AG20443 (cell line): Measurements from ENCODE around the gene NFATC3.

Source experiments
- DNase-seq: peaks from one replicate; pipeline ENCODE4 v3.0.0; 2012; ENCODE audit warnings: low spot score, mixed read lengths

Gene NFATC3

DNA sequence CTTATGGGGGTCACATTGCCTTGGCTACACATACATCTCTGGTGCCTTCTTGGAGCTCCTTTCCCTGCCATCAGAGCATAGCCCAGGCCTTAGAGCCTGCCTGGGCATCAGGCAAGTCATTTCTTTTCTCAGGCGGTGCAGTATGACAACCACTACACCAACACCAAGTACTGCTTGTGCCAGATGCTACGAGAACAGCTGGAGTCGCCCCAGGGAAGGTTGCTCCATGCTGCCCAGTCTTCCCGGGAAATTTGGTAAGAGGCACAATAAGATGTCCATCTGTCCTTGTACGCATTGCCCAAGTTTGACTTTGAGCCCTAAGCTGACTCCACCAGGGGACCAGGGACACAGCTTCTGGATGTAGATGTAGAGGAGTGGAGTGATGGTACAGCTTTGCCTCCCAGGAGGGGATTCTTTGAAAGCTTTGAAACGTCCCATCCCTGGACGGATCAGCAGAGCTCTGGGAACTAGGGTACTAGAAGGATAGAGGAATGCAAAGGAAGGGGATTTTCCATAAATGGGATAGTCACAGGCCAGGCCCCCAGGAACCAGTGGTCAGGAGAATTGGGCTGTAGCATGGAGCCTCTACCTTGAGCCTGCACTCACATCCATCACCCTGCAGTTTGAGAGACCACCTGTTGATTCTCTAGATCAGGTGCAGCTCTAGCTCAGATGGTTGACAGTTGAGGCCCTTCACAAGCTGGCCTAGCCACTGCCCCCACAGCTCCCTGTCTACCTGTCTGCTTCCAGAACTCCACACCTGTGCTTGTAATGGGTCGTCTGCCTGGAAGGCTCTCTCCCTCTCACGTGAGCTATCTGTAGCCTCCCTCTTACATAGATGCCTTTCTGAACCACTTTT lies 11.0 kb upstream of the NFATC3 start:
- no peak for DNase-seq

DNA sequence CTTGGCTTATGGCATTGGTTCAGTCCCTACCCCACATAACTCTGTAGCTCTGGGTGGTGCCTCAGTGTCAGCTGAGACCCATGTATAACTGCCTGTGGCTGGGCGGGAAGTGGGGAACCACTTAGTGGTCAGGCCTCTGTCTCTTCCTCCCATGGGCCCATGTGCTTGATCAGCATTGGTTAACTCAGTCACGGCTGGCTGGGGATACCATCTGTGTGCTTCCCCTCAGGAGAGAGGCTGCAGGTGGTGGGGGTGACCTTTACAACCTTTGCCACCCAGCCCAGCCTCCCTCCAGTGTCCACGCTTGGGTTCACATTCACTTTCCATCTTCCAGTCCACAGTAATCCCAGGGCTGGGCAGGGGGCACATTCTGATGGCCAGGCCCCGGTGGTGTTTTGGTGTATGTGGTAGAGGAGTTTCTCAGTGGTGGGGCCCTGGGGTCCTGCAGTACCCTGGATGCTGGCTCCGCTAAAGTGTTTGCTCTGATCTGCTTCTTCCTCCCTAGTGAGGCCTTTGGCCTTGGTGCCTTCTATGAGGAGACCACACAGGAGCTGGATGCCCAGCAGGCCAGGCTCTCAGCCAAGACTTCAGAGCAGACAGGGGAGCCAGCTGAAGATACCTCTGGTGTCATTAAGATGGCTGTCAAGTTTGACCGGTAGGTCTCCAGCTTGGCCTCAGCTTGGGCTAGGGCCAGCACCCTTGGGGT lies 10.2 kb upstream of the NFATC3 start:
- DNase-seq, result no peak

DNA sequence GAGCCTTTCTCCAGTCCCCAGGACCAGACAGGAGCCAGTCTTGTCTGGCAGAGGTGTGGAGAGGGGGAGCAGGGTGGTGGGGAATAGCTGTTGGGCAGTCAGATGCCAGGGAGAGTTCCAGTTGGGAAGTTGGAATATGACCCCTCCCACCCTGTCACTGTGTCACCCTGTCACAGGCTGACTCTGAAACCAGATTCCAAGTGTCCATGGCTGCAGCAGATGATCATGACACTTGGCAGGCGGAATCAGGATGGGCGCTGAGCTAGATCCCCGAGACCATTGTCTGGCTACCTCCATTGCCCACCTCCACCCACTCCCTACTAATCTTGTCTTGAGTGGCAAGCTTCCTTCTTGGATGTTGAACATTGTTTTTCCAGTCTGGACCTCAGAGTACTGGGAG lies 9.2 kb upstream of the NFATC3 start:
- no peak for DNase-seq

DNA sequence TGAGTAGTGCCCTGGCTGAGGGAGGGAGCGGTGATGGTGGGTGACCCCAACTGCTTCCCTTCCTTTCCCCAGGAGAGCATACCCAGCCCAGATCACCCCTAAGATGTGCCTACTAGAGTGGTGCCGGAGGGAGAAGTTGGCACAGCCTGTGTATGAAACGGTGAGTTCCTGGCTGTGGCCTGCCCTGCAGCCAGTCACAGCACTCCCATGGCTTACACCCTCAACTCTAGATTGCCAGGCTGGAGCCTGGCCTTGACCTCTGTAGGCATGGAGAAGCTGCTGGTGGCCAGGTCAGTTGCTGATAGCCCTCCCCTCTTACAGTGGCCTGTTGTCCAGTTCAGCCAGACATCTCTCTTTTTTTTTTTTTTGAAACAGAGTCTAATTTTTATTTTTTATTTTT lies 8.6 kb upstream of the NFATC3 start:
- no peak for DNase-seq

GRCh38 chr16:68077866-68078700 lies 7.1 kb upstream of the NFATC3 start:
- DNase-seq, result no peak

DNA sequence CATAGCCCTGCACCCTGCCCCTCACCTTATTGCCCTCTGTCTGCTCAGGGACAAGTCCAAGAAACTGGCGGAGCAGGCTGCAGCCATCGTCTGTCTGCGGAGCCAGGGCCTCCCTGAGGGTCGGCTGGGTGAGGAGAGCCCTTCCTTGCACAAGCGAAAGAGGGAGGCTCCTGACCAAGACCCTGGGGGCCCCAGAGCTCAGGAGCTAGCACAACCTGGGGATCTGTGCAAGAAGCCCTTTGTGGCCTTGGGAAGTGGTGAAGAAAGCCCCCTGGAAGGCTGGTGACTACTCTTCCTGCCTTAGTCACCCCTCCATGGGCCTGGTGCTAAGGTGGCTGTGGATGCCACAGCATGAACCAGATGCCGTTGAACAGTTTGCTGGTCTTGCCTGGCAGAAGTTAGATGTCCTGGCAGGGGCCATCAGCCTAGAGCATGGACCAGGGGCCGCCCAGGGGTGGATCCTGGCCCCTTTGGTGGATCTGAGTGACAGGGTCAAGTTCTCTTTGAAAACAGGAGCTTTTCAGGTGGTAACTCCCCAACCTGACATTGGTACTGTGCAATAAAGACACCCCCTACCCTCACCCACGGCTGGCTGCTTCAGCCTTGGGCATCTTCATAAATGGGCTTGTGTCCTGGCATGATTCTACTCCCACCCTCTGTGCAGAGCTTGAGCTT lies 6.3 kb upstream of the NFATC3 start:
- DNase-seq, result no peak

GRCh38 chr16:68079376-68079625 lies 5.9 kb upstream of the NFATC3 start:
- no peak for DNase-seq

- DNase-seq, result peak; percentile 34
Measured at GRCh38 chr16:68079626-68080344, 5.4 kb upstream of the NFATC3 start.

DNA sequence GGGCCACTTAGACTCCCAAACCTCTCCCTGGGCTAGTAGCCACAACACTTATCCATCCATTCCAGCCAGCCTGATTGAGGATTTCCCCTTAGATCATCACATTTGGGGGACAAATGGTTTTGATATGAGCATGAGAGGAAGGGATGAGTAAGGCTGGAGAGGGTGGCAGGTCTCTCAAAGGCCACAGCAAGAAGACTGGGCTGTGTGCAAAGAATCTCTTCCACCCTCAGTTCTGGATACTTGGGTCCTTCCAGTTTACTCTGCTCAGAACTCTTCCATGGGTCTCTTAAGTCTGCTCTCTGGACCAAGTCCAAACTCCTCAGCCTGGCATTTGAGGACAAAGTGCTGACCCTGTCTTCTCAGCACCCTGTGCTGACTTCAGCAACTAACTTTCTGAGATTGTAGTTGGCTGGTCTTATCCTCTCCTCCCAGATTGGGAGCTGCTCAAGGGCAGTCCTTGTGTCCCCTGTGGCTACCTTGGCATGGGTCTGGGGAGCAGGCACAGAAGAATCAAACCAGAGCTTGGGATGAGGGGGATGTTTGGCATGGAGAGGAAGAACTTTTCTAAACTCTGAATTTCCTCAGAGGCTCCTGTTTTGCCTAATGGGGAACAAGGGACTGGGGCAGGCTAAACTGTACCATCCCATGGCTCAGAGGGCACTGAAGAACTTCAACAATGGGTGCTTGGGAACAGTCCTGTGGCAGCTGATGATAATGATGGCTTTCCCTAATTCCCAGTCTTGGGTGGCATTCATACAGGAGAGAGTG lies 3.1 kb upstream of the NFATC3 start:
- peak; percentile 9 for DNase-seq

DNA sequence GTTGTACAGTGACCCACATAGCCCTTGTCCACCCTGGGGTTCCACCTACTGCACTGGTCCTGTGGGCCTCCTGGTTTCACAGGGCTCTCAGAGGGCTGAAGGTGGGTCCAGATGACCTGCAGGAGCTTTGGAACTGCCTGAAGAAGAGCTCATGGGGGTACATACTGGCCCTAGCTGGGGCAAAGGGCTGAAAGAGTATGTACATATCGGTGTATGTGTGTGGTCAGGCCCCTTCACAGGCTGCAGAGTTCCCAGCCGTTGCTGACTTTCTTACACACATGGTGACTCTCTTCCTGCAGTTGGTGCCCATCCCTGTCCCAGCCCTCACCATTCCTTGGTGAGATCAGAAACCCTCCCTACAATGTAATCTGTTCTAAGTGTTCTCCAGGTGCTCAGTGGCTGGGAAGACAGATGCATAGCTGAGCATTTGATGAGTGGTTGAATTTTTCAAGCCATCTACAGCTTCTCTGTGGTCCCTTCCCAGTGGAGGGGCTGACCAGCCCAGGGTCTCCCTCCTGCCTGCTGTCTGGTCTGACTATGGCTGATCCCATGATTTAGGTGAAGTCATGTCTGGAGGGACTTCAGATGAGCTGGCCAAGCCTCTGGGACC lies 2.4 kb upstream of the NFATC3 start:
- DNase-seq, result no peak

- DNase-seq, result no peak
Measured at GRCh38 chr16:68083239-68083781, 1.9 kb upstream of the NFATC3 start.

GRCh38 chr16:68083861-68084503 lies 1.2 kb upstream of the NFATC3 start:
- DNase-seq, result peak; percentile 46

DNA sequence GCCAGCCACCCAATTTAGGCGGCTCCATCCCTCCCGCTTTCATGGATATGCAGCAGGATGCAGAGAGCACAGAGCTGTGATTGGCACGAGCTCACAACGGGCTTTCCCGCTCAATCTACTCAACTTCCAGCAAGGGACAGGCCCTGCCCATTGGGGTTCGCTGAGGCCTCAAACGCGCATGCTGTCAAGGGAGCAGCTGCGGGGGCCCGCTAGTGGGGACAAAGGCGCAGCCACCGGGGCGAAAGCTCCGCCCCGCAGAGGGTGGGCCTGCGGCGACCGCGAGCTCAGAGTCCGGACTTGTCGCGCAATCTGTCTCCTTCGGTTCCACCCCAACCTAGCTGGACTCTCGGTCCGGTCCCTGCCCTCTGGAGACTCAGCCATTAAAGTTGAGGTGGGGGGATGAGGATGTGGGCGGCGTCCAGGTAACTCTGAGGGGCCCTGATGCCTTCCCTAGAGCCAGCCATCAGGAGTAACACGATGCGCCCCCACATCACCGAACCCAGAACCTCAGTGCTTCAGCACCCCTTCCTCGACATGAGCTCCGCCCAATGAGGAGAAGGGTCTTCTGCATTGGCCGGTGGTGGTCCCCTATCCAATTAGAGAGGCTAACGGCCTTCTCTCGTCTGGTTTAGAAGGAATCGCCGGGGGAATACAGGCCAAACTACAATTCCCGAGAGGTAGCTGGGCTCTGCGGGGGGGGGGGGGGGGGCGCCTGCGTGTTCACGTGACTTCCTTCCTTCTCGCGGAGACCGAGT lies 489 bp upstream of the NFATC3 start:
- peak; percentile 89 for DNase-seq

DNA sequence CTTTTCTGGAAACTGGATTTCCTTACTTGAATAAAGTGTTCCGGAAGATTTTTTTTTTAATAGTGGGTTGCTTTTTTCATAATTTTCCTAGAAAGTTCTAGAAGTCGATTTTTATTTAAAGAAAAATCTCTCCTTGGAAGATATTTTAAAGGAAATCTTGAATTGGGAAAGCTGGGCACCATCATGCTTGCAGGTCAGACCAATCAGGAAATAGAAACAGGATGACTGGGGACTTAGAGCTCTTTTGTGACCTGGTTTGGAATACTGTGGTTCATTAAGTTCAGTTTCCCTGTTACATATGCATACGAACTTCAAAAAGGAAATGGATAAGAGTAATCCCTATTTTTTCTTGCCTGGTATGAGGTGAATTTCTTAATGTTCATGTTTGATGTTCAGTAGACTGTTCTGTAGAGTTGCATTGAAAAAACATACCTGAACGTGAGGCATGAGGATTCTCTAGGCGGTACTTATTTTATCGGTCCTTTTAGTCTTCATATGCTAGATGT lies 1.2 kb downstream of the NFATC3 start:
- peak; percentile 35 for DNase-seq

GRCh38 chr16:68086860-68087268 lies 1.7 kb downstream of the NFATC3 start:
- DNase-seq, result no peak

DNA sequence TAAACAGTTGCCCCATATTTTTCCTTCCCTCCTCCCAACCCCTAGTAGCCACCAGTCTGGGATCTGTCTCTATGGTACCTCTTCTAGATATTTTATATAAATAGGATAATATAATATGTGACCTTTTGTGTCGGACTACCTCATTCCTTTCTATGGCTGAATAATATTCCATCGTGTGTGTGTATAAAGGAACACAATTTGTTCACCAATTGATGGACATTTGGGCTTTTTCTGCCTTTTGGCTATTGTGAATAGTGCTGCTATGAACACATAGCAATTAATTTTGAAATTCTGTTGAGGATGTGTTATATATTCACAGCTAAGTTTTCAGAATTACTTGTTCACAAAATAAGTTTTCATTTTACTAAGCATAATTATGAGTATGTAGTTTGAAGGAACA lies 2.5 kb downstream of the NFATC3 start:
- no peak for DNase-seq

- DNase-seq, result no peak
Measured at GRCh38 chr16:68088130-68088972, 3.2 kb downstream of the NFATC3 start.

DNA sequence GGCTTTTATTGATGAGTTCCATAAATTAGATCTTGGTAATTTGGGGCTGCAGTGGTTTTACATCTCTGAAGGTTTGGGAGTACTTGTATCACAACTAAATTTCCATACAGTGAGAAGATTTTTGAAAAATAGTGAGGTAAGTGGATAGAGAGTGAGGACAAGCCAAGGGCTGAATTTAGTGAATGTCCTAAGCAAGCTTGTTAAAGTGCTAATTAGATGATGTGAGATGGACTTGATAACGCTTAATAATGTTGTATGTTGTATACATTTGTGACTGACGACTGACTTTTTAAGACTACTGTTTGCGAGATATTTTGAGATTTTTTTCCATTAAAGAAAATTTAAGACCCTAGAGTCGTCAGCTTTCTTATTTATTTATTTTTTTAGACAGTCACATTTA lies 3.9 kb downstream of the NFATC3 start:
- DNase-seq, result no peak
